Type B pancreatic cell (in vitro differentiated cells): ENCODE results near the gene TNFAIP6. TPM values are rescaled to one million over a fixed set of nuclear protein-coding genes. Genes with fewer than 3 reads are reported as not detected.

Source experiments
- DNase-seq: peaks from one replicate; pipeline ENCODE4 v3.0.0; 2021; ENCODE audit warnings: mixed read lengths; ENCODE audit not compliant: unreplicated experiment; ENCODE audit errors: extremely low spot score
- H3K27ac Mint-ChIP-seq: 2 replicates; pipeline ENCODE4 v1.8.0; 2021; ENCODE audit warnings: mild to moderate bottlenecking, mixed read lengths
- H3K27me3 Mint-ChIP-seq: 2 replicates; pipeline ENCODE4 v1.8.0; 2021; ENCODE audit warnings: mixed read lengths
- H3K36me3 Mint-ChIP-seq: 2 replicates; pipeline ENCODE4 v1.8.0; 2021; ENCODE audit warnings: mixed read lengths
- H3K4me1 Mint-ChIP-seq: one replicate; pipeline ENCODE4 v1.8.0; 2021; ENCODE audit warnings: mixed read lengths; ENCODE audit not compliant: unreplicated experiment
- H3K4me3 Mint-ChIP-seq: 2 replicates; pipeline ENCODE4 v1.8.0; 2021; ENCODE audit warnings: mild to moderate bottlenecking, mixed read lengths
- H3K9me3 Mint-ChIP-seq: 2 replicates; pipeline ENCODE4 v1.8.0; 2021; ENCODE audit warnings: mixed read lengths
- CTCF ChIP-seq: fragments of 200-600 bp; sonication (generic); conservative IDR thresholded peaks from 2 replicates; pipeline ENCODE4 v1.5.0; 2021; ENCODE audit warnings: antibody characterized with exemption, mild to moderate bottlenecking
- total RNA-seq: library from RNA; stranded (reverse); gene quantifications from 2 replicates; pipeline ENCODE4 v1.2.1, GENCODE V29; 2021; ENCODE audit warnings: low replicate concordance

TNFAIP6 gene
- total RNA-seq, 1 donor from 2014 or later, result 0.87 TPM

DNA sequence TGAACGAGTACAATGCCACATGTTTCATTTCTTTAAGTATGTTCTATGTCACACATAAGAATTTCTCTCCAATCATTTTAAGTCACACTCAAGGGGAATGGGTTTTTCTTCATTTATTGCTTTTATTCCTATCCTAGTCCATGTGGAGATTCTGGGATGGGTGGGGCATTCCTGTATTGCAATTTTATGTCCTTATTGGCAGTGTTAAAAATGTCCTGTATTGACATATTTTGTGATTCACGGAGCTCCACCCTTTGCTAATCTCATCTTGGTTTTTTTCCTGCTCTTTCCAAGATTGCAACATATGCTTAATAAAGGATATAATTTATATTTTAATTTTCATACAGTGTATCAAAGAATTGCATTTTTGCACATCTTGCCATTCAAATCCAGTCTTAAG, 3.4 kb upstream of the TNFAIP6 start:
- DNase-seq, result no peak
- Mint-ChIP-seq H3K36me3 (no peaks in the 10 kb centered on the region), H3K27ac (no peak overlapping the region), H3K4me1 (peaks cover 13% of the 10 kb centered on the region), H3K27me3 (no peaks in the 10 kb centered on the region), H3K4me3 (no peak overlapping the region), H3K9me3 (peaks cover 3% of the 10 kb centered on the region)
- TF ChIP-seq CTCF, result no peak

- Mint-ChIP-seq H3K9me3 (peaks cover under 1% of the 10 kb centered on the region), H3K4me1 (peaks cover 14% of the 10 kb centered on the region), H3K36me3 (no peaks in the 10 kb centered on the region), H3K27me3 (no peaks in the 10 kb centered on the region), H3K27ac (no peak overlapping the region), H3K4me3 (no peak overlapping the region)
- DNase-seq, result no peak
- no peak for TF ChIP-seq CTCF
Observed at GRCh38 chr2:151354807-151355206, 2.6 kb upstream of the TNFAIP6 start.

DNA sequence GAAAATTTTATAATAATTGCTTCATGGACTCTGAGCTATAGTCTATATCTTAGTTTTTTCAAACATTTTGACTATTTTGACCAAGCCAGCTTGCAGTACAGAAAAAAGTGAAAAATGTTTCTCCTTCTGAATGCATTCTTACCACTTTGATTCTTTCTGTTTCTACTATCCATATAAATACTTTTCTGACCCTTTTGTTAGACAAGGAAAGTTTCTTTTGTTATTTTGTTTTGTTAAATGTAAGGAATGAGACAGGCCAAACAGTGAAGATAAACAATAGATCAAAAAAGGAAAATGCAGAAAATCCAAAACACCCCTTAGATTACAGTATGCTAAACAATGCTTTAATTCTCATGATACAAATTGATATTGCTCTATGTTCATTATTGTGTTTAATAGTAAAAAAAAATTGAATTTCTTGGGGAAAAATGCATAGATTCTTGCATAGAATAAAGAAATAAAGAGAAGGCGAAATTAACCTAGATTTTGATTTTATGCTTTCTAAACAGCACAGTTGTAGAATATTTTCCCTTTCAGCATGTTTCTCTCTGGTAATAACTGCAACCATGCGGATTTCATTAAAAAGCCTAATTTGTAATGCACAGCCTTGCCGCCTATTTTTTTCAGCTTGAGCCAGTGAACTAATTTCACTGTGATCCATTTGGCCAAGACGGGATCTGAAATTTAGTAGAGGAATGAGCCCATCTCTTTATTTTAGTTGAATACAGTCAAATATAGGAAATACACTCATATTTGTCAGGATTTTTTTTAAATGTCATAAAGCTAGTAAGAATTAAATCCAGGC, 976 bp downstream of the TNFAIP6 start:
- peaks cover 5% of the 10 kb centered on the region for H3K9me3 Mint-ChIP-seq
- peak overlapping the region; percentile 30 for H3K4me3 Mint-ChIP-seq
- no peak for DNase-seq
- no peaks in the 10 kb centered on the region for H3K27me3 Mint-ChIP-seq
- no peak for TF ChIP-seq CTCF
- peaks cover 19% of the 10 kb centered on the region for H3K4me1 Mint-ChIP-seq
- H3K27ac Mint-ChIP-seq, result no peak overlapping the region
- no peaks in the 10 kb centered on the region for H3K36me3 Mint-ChIP-seq

- Mint-ChIP-seq H3K36me3 (no peaks in the 10 kb centered on the region), H3K27ac (no peak overlapping the region), H3K9me3 (peaks cover 5% of the 10 kb centered on the region), H3K4me3 (no peak overlapping the region), H3K27me3 (no peaks in the 10 kb centered on the region), H3K4me1 (peaks cover 19% of the 10 kb centered on the region)
- TF ChIP-seq CTCF, result no peak
- no peak for DNase-seq
Observed at GRCh38 chr2:151359768-151360461, 2.5 kb downstream of the TNFAIP6 start.

GRCh38 chr2:151361674-151362370, 4.4 kb downstream of the TNFAIP6 start:
- H3K27me3 Mint-ChIP-seq, result no peaks in the 10 kb centered on the region
- no peak for TF ChIP-seq CTCF
- no peaks in the 10 kb centered on the region for H3K36me3 Mint-ChIP-seq
- H3K9me3 Mint-ChIP-seq, result peaks cover 5% of the 10 kb centered on the region
- no peak overlapping the region for H3K4me3 Mint-ChIP-seq
- H3K27ac Mint-ChIP-seq, result no peak overlapping the region
- H3K4me1 Mint-ChIP-seq, result peaks cover 18% of the 10 kb centered on the region
- no peak for DNase-seq
